ENCODE results near the gene DNAJC4.

DNA sequence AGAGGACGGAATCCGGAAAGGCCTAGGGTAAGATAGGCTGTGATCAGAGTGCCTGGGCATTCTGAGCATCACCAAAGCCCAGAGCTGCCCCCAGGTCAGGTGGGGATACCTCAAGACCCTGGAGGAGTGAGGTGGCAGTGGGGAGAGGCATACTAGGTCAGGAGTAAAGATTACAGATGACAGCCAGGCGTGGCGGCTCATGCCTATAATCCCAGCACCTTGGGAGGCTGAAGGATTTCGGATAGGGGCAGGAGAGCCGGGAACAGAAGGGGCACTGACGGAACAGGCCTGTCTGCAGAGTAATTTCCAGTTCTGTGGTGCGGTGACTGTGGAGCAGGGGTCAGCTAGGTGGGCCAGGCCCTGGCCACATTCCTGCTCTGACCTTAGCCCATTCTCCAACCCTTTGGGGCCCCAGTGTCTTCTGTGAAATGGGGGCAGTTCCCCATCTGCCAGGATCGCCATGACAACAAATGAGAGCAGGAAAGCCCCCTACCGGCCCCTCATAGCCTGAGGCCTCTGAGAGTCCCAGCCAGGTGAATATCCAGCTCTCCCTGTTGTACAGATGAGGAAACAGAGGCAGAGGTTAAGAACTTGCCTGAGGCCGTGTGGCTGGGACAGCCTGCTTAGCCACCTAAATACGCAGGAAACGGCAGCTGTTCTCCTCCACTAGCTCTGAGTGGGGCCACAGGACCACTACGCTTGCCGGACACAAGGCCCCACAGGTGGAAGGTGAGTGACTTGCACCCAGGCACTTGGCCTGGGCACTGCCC is 44.9 kb downstream of the DNAJC4 start:
- TF ChIP-seq, protein P1, sequence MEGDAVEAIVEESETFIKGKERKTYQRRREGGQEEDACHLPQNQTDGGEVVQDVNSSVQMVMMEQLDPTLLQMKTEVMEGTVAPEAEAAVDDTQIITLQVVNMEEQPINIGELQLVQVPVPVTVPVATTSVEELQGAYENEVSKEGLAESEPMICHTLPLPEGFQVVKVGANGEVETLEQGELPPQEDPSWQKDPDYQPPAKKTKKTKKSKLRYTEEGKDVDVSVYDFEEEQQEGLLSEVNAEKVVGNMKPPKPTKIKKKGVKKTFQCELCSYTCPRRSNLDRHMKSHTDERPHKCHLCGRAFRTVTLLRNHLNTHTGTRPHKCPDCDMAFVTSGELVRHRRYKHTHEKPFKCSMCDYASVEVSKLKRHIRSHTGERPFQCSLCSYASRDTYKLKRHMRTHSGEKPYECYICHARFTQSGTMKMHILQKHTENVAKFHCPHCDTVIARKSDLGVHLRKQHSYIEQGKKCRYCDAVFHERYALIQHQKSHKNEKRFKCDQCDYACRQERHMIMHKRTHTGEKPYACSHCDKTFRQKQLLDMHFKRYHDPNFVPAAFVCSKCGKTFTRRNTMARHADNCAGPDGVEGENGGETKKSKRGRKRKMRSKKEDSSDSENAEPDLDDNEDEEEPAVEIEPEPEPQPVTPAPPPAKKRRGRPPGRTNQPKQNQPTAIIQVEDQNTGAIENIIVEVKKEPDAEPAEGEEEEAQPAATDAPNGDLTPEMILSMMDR (IDR thresholded peaks at IDR 0.05; ENCODE audit: poor library complexity): no peak
- TF ChIP-seq EZH2 (IDR thresholded peaks at IDR 0.05; ENCODE audit: borderline replicate concordance): no peak
- no peak for TF ChIP-seq EZH2phosphoT487 (IDR thresholded peaks at IDR 0.05; ENCODE audit: low read depth, severe bottlenecking, unreplicated experiment)

Measured in hepatocyte (in vitro differentiated cells).